ENCODE measurements around the gene LENEP. TPM values are rescaled to one million over a fixed set of nuclear protein-coding genes. Genes with fewer than 3 reads are reported as not detected.

LENEP gene
- polyA plus RNA-seq, 4 donors, result 0.26 to 0.43 (median 0.34) TPM

GRCh38 chr1:154996966-154997701 lies 3.7 kb downstream of the LENEP start:
- DNase-seq (ENCODE audit: low read depth in 4 of 4, low spot score in 3 of 4), result no peak

DNA sequence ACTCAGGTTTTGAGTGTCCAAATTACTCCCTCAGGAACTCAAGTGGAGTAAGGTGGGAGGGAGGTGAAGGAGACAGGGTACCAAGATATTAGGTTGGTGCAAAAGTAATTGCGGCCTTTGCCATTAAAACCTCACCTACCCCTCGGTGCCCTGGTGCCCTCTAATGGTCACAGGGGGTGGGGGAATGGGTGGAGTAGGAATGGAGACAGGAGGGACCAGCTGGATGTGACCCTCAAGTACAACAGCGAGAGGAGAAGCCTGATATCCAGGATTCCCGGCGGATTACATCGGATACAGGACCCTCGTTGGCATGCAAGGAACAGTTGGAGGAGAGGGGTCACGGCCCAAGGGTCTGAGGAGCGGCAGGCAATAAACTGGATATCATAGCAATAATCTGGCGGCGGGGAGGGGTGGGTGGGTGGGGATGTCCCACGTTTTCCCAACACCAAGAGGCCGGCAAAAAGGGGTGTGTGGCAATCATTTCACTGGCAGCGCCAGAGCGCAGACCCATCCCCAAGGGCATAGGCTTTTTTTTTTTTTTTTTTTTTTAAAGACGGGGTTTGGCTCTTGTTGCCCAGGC lies 4.9 kb downstream of the LENEP start:
- no peak for DNase-seq (ENCODE audit: low read depth in 4 of 4, low spot score in 3 of 4)

- no peak for DNase-seq (ENCODE audit: low read depth in 4 of 4, low spot score in 3 of 4)
These were observed 5.6 kb downstream of the LENEP start for GRCh38 chr1:154998818-154999570.

- DNase-seq (ENCODE audit: low read depth in 4 of 4, low spot score in 3 of 4), result no peak
These were observed 6.4 kb downstream of the LENEP start for GRCh38 chr1:154999571-155000410.

DNA sequence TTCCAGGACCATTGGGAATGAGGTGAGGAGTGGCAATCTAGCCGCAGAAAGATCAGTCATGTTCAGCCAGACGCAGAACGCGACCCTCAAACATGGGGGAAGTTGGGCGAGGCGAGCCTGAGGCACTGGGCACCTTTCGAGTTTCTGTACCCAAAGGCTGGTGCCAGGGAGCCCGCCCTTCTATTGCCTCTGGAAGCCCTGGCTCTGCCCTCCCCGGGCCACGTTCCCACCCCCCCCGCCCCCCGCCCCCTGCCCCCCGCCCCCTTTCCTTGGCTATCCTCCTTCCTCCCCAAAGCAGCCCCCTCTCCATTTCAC lies 7.0 kb downstream of the LENEP start:
- DNase-seq (ENCODE audit: low read depth in 4 of 4, low spot score in 3 of 4), result no peak

DNA sequence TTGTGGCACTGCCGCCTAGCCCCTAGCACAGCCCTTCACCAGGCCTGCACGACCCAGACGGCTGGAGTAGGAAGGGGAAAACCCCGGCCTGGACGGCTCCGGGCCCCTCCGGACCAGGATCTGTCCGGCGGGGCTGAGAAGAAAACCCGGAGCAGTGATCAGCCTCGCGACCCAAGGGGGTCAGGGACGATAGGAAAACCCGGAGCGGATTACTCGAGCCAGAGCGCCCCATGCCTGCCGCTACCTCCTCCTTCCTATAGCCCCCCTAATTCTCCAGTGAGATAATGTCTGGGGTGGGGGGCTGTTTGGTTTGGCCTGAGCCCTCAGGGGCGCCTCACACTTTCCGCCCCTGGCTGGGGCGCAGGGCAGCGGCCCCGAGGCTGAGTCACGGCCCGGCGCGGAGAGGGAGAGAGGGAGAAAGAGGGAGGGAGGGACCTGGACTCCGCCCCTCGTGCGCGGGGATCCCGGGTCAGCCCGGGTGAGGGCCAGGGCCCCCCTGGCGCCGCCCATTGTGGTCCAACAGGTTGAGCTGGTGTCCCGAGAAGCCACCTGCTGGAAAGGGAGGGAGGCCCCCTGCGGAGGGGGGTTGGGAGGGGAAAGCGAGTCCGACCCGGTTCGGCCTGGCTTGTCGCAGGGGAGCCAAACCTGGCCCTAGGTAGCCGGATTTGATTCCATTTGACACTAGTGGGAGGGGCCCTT lies 7.5 kb downstream of the LENEP start:
- peak; percentile 87 to 92 (median 89) for DNase-seq (ENCODE audit: low read depth in 4 of 4, low spot score in 3 of 4)

DNA sequence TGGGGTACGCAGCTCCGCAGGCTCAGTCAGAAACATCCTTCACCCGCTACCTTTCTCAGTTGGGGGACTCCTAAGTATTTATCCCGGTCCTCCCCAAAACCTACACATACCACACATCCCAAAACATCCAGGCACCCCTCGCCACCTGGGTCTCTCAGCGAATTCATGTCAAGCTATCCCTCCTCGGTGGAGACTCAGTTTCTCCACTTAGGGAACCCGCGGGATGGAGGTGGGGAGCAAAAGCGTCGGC lies 8.0 kb downstream of the LENEP start:
- no peak for DNase-seq (ENCODE audit: low read depth in 4 of 4, low spot score in 3 of 4)

DNA sequence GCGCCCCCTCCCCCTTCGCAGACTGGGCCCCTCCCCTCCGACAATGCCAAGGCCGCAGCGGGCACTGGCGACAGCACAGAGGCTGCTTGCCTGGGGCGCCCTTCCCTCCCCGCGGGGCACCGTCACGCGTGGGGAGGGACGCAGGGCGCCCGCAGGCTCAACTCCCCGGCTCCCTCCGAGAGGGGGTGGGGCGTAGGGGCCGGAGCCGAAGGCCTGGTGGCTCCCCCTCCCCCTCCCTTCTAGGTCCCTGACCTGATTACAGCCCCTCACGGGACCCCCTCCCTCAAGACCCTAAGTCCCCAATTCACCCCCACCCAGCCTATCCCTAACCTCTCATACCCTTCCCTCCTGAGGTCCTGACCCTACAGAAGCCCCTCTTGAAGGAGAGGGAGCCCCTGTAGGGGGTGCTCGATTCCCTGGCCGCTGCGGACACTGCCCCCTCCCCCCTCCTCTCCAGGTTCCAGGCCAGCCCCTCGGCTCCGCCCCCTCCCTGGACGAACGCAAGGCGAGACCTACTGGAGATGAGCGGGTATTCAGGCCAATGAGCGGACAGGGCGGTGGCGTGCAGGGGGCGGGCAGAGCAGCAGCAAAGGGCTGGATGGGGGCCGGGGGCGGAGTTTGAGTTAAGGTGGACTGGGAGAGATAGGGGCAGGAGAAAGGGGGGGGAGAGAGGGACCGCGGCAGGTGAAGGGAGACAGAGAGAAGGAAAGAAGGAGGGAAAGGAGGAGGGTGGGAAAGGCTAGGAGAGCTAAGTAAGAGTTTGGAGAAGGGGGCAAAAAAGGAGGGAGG lies 8.5 kb downstream of the LENEP start:
- DNase-seq (ENCODE audit: low read depth in 4 of 4, low spot score in 3 of 4), result peak; percentile 97 to 99 (median 98)

DNA sequence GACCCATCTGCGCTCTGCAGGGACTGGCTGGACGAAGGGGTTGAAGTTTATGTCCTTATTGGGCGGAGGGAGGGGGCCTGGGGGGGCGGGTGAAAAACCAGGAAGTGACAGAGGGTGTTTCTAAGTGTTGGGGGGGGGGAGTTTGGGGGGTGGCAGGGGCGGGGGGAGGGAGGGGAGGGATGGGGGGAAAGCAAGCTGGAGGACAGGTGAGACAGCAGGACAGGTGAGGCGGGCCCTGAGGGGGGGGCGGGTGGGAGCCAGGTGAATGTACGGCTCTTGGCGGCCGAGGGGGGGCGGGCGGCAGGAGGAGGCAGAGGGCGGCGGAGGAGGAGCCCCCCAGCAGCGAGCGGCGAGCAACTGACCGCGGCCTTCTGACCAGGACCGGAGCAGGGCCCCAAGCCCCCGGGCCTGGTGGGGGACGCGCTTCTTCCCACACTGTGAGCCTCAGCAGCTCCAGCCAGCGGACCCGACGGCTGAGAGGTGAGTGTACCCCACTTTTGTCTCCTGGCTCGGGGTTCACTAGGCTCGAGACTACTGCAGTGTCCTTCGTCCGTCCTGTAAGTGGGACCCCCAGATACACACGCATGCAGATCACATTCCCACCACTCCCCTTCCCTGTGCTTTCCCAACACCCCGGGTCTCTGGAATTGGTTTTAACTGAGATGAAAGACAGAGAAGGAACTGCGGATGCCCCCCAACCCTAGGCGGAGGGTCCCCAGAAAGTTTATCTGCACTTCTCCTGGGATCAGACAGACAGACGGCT lies 9.3 kb downstream of the LENEP start, which contains the start of gene ZBTB7B:
Gene ZBTB7B, plus strand, starts transcription at position 339 of the 763 bp plus-strand sequence. CDS start 11,859 bp downstream, outside the sequence.
- no peak for DNase-seq (ENCODE audit: low read depth in 4 of 4, low spot score in 3 of 4)

- DNase-seq (ENCODE audit: low read depth in 4 of 4, low spot score in 3 of 4), result no peak
These were observed 9.9 kb downstream of the LENEP start for GRCh38 chr1:155003227-155003765.

GRCh38 chr1:155003766-155004351 lies 10.5 kb downstream of the LENEP start:
- no peak for DNase-seq (ENCODE audit: low read depth in 4 of 4, low spot score in 3 of 4)

DNA sequence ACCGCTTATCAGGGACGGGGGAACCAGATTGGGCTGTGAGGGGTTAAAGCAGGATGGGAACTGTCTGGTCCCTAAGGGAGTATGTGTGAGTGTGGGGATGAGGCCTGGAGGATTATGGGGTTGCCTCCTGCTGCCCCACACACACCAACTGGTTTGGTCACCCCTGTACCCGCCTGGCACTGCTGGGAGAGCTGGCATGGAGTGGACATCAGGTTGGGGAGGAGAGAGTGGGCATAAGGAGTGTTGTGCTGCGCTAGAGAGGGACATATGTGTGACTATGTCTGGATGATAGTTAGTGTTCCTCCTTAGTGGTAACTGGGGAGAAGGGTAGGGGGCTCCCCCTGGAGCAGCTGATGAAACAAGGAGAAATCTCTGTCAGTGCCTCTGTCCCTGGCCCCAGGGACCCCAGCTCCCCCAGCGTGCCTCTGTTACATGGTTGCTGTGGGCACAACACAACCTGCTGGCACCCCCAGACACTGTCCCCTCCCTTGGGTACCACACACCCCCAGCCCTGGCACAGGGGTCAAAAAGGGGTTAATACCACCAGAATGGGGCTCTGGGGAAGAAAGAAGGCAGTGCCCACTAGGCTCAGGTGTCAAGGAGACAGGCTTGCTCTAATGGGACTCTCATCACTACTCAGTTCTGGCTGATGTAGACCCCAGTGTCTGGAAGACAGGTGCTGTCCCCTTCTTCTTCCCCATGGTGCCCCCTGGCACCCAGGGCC lies 11.1 kb downstream of the LENEP start:
- no peak for DNase-seq (ENCODE audit: low read depth in 4 of 4, low spot score in 3 of 4)

DNA sequence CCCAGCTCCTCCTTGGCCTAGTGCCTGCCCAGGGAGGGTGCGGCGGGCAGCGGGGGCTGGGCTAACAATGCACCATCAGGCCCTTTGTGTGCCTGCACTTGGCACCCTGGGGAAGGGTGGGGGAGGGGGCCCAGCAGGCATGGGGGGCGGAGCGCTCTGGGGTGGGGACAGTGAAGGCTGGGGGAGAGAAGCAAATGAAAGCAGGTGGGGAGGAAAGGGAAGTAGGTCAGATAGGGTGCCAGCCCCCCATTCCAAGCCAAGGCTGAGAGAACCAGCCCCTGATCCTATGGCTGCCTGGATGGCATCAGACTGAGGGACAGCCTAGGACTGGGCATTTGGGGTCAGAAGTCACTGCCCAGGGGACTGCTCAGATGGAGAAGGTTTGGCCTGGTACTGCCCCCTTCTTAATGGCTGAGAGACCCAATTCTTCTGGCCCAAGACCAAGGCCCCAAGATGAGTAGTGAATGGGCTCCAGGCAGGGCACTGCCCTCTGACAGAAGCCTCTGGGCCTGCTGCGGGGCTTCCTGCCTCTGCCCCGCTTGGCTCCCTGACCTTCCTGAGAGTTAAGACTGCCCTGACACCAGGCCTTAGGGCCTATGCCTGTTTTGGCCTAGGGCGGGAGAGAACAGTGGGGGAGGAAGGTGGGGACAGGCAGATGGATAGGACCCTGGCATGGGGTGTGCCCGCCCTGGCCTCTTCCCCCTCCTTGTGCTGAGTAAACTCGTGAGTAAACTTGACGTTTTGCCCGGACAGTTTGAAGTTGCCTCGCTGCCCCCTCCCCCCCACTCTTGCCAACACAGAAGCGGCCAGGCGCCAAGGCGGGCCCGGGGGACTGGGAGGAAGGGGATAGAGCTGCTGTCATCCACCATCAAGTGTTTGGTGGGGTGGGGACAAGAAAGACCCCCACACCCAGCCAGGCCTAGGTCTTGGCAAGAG lies 12.0 kb downstream of the LENEP start:
- DNase-seq (ENCODE audit: low read depth in 4 of 4, low spot score in 3 of 4), result no peak

DNA sequence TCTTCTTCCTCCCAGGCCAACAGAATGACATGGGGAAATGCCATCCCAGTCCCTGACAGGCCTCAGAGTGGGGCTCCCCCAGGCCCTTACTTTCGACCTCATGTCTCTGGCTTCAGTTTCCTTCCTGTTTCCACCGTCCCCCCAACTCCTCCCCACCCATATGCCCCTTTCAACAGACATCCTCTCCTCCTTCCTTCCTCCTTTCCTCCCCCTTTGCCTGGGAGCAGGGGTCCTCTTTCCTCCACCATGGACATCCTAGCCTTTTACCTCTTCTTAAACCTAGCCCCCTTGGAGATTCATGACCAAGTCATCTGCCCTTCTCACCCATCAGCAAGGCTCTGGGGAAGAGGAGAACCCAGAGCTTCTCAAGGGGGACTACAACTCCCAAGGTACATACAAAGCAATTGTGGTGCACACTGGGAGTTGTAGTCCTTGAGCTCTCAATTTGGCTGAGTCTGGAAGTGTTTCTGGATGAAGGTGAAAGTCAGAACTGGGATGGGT lies 13.3 kb downstream of the LENEP start:
- DNase-seq (ENCODE audit: low read depth in 4 of 4, low spot score in 3 of 4), result no peak

- no peak for DNase-seq (ENCODE audit: low read depth in 4 of 4, low spot score in 3 of 4)
These were observed 14.0 kb downstream of the LENEP start for GRCh38 chr1:155007251-155007828.

Data from right renal pelvis (tissue), 4 donors.